Measurements from ENCODE around the gene APLN. TPM values are rescaled to one million over a fixed set of nuclear protein-coding genes. Genes with fewer than 3 reads are reported as not detected.

APLN gene
- total RNA-seq, 4 donors from 2014 or later: 1.3 to 2.6 TPM; not detected in 2

DNA sequence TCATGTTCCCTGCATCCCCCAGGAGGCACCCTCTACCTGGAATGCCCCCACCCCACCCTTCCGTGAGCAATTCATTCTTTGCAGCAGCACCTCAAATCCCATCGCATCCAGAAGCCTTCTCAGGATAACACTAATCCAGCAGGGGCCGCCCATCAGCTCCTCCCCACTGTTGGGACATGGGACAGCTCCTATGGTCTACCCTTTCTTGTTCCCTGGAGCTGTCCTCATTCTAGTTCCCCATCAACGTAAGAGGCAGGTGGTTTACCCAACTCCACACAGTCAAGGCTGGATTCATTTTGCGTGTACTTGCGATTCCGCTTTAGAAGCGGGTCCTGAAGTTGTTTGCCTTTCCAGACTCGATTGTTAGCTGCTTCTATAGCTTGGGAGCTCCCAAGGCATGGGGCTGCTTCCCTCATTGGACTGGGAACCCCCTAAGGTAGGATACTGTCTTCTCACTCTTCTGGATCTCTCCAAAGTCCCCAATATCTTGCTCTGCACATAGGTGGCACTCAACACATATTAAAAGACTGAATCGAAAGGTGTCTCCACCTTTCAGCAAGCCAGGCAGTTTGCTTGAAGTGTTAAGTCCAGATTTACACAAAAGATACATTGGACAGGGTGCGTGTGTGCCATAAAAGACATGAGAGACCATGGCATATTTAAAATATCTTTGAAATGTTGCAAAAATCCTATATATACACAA is 942 bp upstream of the APLN start:
- no peak for TF ChIP-seq POLR2A (IDR thresholded peaks at IDR 0.05)
- TF ChIP-seq, protein P1, sequence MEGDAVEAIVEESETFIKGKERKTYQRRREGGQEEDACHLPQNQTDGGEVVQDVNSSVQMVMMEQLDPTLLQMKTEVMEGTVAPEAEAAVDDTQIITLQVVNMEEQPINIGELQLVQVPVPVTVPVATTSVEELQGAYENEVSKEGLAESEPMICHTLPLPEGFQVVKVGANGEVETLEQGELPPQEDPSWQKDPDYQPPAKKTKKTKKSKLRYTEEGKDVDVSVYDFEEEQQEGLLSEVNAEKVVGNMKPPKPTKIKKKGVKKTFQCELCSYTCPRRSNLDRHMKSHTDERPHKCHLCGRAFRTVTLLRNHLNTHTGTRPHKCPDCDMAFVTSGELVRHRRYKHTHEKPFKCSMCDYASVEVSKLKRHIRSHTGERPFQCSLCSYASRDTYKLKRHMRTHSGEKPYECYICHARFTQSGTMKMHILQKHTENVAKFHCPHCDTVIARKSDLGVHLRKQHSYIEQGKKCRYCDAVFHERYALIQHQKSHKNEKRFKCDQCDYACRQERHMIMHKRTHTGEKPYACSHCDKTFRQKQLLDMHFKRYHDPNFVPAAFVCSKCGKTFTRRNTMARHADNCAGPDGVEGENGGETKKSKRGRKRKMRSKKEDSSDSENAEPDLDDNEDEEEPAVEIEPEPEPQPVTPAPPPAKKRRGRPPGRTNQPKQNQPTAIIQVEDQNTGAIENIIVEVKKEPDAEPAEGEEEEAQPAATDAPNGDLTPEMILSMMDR (IDR thresholded peaks at IDR 0.05): no peak
- H3K4me1 ChIP-seq: no peaks in the 10 kb centered on the region
- H3K27ac ChIP-seq: no peak overlapping the region
- no peaks in the 10 kb centered on the region for H3K27me3 ChIP-seq
- no peak overlapping the region for H3K4me3 ChIP-seq
- DNase-seq: no peak
- H3K36me3 ChIP-seq: no peaks in the 10 kb centered on the region
- no peaks in the 10 kb centered on the region for H3K9me3 ChIP-seq
- intact Hi-C loops (cut with DNase I; ENCODE audit: low total_unique reads): no loop called here

DNA sequence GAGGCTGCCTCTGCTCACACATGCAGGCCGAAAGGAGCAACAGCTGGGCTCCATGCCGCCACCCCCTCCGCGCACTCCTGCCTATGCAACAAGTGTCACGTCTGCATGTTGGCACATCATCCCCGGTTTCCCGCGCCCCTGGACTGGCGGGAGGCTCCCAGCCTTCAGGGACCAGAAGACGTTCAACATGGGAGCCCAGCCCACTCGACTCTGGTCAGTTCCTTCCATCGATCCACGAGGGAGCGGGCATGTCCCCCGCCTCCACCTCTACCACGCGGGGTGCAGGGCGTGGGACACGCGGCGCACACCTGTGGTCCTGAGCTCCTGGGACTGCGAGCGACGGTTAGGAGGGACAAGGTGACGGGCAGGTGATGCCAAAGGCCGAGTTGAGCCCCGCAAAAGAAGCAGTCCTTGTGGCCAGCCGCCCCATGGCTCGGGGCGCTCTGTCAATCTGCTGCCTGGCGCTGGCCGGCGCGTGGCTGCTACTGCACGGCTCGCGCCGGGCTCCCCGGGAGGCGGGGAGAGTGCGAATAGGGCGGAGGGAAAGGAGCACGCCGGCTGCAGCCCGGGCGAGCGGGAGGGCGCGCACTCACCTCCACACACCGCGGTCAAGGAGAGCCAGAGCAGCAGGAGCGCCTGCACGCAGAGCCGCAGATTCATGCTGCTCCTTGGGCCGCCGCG is 645 bp downstream of the APLN start:
- intact Hi-C loops (cut with DNase I; ENCODE audit: low total_unique reads): no loop called here
- Histone ChIP-seq H3K27me3 (no peaks in the 10 kb centered on the region), H3K4me3 (peak overlapping the region; percentile 23 to 32), H3K27ac (no peak overlapping the region), H3K4me1 (no peaks in the 10 kb centered on the region), H3K36me3 (no peaks in the 10 kb centered on the region), H3K9me3 (no peaks in the 10 kb centered on the region)
- TF ChIP-seq POLR2A (IDR thresholded peaks at IDR 0.05): no peak
- TF ChIP-seq, protein P1 (IDR thresholded peaks at IDR 0.05): no peak
- peak in 1 of 2 donors; percentile 32 for DNase-seq

DNA sequence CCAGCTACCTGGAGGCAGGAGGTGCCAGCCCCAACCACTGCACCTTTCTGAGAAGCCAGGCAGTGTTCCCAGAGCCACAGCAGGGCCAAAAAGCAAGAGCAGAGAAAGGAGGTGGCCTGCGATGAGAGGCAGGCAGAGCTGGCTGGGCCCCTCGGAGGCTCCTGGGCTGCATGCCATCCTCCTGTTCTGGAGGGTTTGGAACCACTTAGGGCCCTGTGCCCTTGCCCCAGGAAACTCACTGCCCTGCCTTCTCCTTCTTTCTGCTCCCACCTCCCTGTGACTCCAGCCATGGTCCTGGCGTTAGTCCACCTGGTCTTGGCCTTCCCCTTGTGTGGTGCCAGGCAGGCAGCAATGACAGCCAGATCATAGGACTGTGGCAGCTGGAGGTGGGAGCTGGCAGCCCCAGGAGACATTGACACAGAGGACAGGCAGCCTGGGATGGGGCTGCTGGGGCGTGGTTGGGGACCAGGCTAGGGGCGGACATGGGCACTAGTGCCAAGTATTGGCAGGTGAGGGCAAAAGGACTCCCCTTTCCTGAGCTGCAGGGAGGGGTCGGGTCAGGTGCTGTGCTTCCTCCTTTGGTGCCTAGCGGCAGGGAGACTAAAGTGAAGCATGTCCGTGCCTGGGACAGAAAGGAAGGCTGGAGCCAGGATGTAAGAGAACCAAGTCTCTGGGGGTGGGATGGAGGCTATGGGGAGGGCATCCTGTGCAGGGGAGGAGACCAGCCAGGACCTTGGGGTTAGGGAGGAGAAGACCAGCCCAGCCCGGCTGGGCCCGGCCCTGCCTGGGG is 1.4 kb downstream of the APLN start:
- Histone ChIP-seq H3K4me3 (no peak overlapping the region), H3K27me3 (no peaks in the 10 kb centered on the region)
- TF ChIP-seq, protein P1 (IDR thresholded peaks at IDR 0.05): no peak

DNA sequence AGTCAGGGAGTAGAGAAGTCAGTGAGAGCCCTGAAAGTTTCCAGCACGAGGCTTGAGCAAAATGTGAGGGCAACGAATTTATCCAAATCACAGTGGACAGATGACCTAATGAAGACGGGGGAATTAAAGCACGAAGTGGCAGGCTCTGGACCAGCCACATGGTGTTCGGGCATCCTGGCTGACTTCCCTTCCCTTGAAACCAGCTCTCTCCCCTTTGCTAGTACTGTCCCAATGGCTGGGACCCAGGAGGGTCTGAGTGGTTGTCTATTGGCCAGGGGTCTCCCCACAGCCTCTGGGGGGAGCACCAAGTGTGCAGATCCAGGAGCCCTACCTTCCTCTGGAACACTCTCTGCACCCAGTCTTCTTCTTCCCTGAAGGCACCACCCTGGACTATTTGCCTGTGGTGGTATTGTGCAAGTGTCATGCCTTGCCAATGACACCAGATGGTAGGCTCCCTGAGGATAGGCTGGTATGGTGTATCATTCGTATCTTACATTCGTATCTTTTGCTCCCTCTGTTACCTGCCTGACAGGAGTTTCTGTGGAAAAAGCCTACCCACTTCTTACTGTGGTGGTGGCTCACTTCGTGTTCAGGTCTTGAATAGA is 2.1 kb downstream of the APLN start:
- no peak for DNase-seq
- Histone ChIP-seq H3K27ac (no peak overlapping the region), H3K4me3 (no peak overlapping the region), H3K36me3 (no peaks in the 10 kb centered on the region), H3K27me3 (no peaks in the 10 kb centered on the region), H3K9me3 (no peaks in the 10 kb centered on the region), H3K4me1 (no peaks in the 10 kb centered on the region)
- intact Hi-C loops (cut with DNase I; ENCODE audit: low total_unique reads): no loop called here
- TF ChIP-seq, protein P1 (IDR thresholded peaks at IDR 0.05): no peak
- TF ChIP-seq POLR2A (IDR thresholded peaks at IDR 0.05): no peak

More for the DNA sequence above, 1.4 kb downstream of the APLN start:
- no peak for DNase-seq
- Histone ChIP-seq H3K27ac (no peak overlapping the region), H3K4me1 (no peaks in the 10 kb centered on the region), H3K36me3 (no peaks in the 10 kb centered on the region), H3K9me3 (no peaks in the 10 kb centered on the region)
- intact Hi-C loops (cut with DNase I; ENCODE audit: low total_unique reads): no loop called here
